GM12891 (cell line): ENCODE data around the gene TEDC1.
A peak's percentile ranks its signal among the peaks of the same experiment; 100 is the strongest.

ENCODE experiments used
- DNase-seq: peaks from one replicate; pipeline ENCODE4 v3.0.0; 2011; ENCODE audit warnings: low spot score; ENCODE audit not compliant: insufficient read length
- FAIRE-seq: peaks from 2 replicates; lab custom pipeline; 2011; peaks lifted over from hg19 to GRCh38; lab: Jason Lieb, UNC
- PAX5 ChIP-seq: IDR thresholded peaks from 2 replicates; pipeline ENCODE4 v1.6.1; 2011; ENCODE audit warnings: low read length, moderate library complexity, mild to moderate bottlenecking; ENCODE audit not compliant: insufficient read depth, severe bottlenecking
- POLR2A ChIP-seq: IDR thresholded peaks from 2 replicates; pipeline ENCODE4 v1.6.1; 2011; ENCODE audit warnings: low read depth, low read length, control low read depth
- POLR2AphosphoS5 ChIP-seq: IDR thresholded peaks from 2 replicates; pipeline ENCODE4 v1.6.1; 2011; ENCODE audit warnings: low read depth, low read length, control low read depth
- POU2F2 ChIP-seq: IDR thresholded peaks from 2 replicates; pipeline ENCODE4 v1.6.1; 2011; ENCODE audit warnings: low read depth, mild to moderate bottlenecking, control low read depth, low read length, moderate library complexity
- SPI1 ChIP-seq: IDR thresholded peaks from 2 replicates; pipeline ENCODE4 v1.6.1; 2011; ENCODE audit warnings: low read depth, low read length, control low read depth
- TAF1 ChIP-seq: IDR thresholded peaks from 2 replicates; pipeline ENCODE4 v1.6.1; 2011; ENCODE audit warnings: low read depth, low read length, control low read depth

The TEDC1 gene

GRCh38 chr14:105495101-105495989 is 4.3 kb downstream of the TEDC1 start:
- no peak for FAIRE-seq
- TF ChIP-seq POLR2AphosphoS5, result no peak
- no peak for DNase-seq

GRCh38 chr14:105495990-105496830 is 5.2 kb downstream of the TEDC1 start:
- DNase-seq (peak; percentile 17), FAIRE-seq (no peak)
- no peak for TF ChIP-seq POLR2A
- no peak for TF ChIP-seq TAF1
- TF ChIP-seq POU2F2, result no peak
- no peak for TF ChIP-seq POLR2AphosphoS5
- no peak for TF ChIP-seq PAX5
- TF ChIP-seq SPI1, result no peak

DNA sequence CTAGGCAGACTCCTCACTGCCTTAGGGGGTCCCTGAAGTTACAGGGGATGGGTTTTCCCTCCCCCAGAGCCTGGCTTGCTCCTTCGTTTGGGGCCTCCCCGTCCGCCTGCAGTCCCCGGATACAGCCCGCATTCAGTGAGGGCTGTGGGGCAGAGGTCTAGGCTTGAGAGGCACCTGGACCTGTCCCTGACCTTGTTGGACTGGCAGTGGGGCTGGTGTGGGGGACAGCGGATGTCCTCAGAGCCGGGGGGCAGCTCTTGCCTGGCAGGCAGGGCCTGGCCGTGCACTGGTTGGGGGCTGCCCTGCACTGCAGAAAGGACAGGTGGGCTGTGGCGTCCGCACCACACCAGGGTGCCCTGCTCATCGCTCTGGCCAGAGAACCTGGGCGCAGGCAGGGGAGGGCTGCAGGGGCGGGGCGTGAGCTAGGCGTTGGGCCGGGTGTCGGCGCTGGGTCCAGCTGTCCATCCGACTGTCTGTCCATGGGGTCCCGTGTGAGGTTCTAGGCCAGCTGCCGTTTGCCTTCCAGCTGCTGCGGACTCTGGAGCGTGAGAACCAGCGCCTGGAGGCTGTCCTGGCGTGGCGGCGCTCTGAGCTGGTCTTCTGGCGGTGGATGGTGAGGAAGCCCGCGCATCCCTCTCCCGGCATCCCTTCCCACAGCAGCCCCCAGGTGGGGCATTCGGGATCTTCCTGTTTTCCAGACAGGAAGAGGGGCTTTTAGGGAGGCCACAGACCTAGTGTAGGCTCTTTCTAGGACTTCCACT is 6.0 kb downstream of the TEDC1 start:
- TF ChIP-seq POU2F2, result no peak
- no peak for TF ChIP-seq POLR2A
- no peak for TF ChIP-seq POLR2AphosphoS5
- no peak for TF ChIP-seq TAF1
- no peak for TF ChIP-seq SPI1
- TF ChIP-seq PAX5, result no peak
- DNase-seq (peak; percentile 13), FAIRE-seq (no peak)

DNA sequence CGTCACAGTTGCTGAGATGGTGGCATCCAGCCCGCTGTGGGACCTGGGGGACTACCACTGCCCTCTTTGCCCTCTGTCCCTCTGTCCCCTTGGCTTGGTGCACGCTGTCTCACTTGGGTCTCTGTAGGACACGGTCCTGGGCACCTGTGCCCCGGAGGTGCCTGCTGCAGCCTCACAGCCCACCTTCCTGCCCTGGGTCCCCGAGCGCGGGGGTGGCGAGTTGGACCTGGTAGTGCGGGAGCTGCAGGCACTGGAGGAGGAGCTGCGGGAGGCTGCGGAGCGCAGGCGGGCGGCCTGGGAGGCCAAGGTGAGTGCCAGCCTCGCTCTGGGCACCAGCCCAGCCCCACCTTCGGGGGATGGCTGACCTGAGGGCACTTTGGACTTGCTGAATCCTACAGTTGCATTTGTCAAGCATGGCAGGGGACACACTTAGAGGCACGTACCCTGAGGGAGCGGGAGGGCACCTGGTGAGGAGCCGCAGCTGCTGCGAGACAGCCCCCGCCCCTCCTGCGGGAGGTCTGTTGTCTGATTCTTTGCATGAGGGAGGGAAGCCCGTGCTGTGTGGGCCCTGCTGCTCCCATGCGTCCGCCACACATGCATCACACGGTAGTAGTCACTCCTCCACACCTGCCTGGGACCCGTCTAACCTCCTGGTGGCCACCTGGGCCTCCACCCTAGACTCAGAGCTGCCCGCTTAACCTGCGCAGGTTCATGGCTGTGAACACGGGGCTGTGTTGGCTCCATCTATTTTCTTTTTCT is 6.8 kb downstream of the TEDC1 start:
- TF ChIP-seq SPI1 (no peak), POU2F2 (no peak), POLR2AphosphoS5 (no peak), POLR2A (no peak), TAF1 (no peak), PAX5 (no peak)
- DNase-seq (peak; percentile 15), FAIRE-seq (no peak)

GRCh38 chr14:105498430-105499255 is 7.6 kb downstream of the TEDC1 start:
- TF ChIP-seq POLR2A (no peak), PAX5 (no peak), POLR2AphosphoS5 (0 out of 2 replicates have a peak, but pooled peaks have one; percentile 4)
- no peak for FAIRE-seq
- DNase-seq, result peak; percentile 23

DNA sequence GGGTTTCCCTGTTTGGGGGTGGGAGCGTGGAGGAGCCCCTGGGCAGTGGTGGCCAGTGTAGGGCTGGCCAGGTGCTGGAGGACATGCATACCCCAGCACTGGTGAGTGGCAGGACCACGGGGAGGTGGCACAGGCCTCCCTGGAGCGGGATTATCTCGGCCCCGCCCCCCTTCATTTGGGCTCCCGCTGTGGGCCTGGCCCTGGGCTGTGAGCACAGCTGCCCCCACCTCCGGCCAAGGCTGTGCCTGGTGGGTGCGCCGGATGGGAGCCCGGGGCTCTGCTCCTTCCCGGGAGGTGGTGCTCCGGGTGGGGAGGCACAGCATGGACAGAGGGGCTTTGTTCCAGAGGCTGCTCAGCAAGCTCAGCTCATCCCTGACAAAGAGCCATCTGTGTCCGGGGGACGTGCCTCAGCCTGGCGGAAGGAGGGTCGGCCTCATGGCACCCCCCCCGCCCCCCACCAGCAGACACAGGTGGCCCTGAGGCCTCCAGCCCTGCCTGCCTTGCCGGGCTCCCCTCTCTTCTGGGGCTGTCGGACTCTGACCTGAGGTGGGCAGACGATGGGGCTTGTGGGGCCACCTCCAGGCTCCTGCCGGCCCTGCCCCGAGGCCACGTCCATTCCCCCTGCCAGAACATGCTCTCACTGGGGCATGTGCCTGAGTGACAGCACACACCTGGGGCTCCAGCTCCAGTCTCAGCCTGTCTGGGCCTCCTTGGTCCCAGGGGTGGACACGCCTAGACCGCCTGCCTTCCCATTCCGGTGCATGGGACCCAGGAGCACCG is 8.4 kb downstream of the TEDC1 start:
- DNase-seq (peak; percentile 18), FAIRE-seq (no peak)
- TF ChIP-seq POU2F2 (no peak), POLR2AphosphoS5 (0 out of 2 replicates have a peak, but pooled peaks have one; percentile 5)

DNA sequence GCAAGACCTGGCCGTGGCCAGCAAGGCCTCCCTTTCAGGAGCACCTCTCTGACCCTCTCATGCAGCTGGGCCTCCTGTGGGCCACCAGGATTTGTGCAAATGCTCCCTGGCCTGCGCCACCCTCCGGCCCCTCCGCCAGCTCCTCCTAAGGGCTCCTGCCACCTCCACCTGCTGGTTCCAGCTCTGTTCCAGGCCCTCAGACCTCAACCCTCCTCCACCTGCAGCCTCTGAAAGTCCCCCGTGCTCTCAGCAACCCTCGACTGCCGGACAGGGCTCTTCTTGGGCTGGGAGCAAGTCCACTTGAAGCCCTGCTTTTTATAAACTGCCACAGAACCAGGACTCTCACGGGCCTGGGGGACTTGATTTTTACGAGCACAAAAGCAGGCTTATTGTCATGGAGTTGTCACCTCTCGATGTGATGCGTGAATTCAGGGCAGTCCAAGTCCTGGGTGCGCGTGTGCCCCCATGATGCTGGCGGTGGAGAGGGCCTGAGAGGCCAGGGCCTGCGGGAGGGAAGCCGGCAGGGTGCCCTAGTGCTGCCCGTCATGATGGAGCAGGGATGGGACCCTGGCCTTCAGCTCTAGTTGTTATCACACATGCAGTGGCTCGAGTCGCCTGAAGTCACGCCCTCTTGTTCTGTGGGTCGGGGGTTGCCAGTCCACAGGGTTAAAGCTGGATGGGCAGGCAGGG is 9.1 kb downstream of the TEDC1 start:
- TF ChIP-seq POLR2A (no peak), SPI1 (no peak), PAX5 (no peak), POLR2AphosphoS5 (no peak), POU2F2 (no peak), TAF1 (no peak)
- FAIRE-seq, result no peak
- peak; percentile 16 for DNase-seq

- no peak for FAIRE-seq
Measured at GRCh38 chr14:105500726-105501101, 9.7 kb downstream of the TEDC1 start.

More at GRCh38 chr14:105500726-105501101, 9.7 kb downstream of the TEDC1 start:
- DNase-seq, result peak; percentile 22
- TF ChIP-seq POLR2A (no peak), SPI1 (no peak), PAX5 (no peak), TAF1 (no peak), POU2F2 (no peak), POLR2AphosphoS5 (no peak)
